OCI-LY1 (cell line): ENCODE data around the gene PIAS4.

Experiments
- EZH2 ChIP-seq: fragments of 200-600 bp; sonication (generic), shearing (Covaris generic); IDR thresholded peaks from 2 replicates; pipeline ENCODE4 v1.8.0; 2017; ENCODE audit warnings: borderline replicate concordance, mixed run types, mild to moderate bottlenecking, antibody characterized with exemption, low read length, moderate library complexity, mixed read lengths
- TF ChIP-seq, protein P1 (sequence below): fragments of 200-600 bp; sonication (generic), shearing (Covaris generic); IDR thresholded peaks from 2 replicates; pipeline ENCODE4 v1.5.1; 2017; ENCODE audit warnings: mild to moderate bottlenecking, antibody characterized with exemption, low read length, moderate library complexity, mixed read lengths

DNA sequence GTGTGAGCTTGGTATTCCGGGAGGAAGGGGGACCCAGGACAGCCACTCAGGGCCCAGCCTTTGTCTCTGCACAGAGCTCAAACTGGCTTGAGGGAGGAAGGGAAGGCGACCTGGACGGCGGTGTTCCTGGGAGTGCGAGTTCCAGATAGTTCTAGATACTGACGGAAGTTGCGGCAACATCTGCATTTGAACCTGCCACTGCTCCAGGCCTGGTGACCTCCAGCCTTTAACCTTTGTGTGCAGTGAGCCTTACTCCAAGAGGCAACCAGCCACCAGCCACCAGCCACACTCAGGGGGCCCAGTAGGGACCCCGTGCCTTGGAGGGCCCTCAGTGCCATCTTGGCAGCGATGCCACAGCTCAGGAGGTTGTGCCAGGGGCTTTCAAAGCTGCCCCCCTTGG, 74.6 kb downstream of the PIAS4 start:
- TF ChIP-seq, protein P1, sequence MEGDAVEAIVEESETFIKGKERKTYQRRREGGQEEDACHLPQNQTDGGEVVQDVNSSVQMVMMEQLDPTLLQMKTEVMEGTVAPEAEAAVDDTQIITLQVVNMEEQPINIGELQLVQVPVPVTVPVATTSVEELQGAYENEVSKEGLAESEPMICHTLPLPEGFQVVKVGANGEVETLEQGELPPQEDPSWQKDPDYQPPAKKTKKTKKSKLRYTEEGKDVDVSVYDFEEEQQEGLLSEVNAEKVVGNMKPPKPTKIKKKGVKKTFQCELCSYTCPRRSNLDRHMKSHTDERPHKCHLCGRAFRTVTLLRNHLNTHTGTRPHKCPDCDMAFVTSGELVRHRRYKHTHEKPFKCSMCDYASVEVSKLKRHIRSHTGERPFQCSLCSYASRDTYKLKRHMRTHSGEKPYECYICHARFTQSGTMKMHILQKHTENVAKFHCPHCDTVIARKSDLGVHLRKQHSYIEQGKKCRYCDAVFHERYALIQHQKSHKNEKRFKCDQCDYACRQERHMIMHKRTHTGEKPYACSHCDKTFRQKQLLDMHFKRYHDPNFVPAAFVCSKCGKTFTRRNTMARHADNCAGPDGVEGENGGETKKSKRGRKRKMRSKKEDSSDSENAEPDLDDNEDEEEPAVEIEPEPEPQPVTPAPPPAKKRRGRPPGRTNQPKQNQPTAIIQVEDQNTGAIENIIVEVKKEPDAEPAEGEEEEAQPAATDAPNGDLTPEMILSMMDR = no peak
- no peak for TF ChIP-seq EZH2
